GM12873 (cell line): ENCODE data around the gene SV2B.

Source experiments
- TF ChIP-seq, protein P1 (sequence below): IDR thresholded peaks from 2 replicates; pipeline ENCODE4 v1.5.1; 2012; ENCODE audit warnings: low read depth, mild to moderate bottlenecking, moderate library complexity, low read length, control low read depth; ENCODE audit not compliant: insufficient read depth; ENCODE audit errors: missing control alignments

Gene SV2B

DNA sequence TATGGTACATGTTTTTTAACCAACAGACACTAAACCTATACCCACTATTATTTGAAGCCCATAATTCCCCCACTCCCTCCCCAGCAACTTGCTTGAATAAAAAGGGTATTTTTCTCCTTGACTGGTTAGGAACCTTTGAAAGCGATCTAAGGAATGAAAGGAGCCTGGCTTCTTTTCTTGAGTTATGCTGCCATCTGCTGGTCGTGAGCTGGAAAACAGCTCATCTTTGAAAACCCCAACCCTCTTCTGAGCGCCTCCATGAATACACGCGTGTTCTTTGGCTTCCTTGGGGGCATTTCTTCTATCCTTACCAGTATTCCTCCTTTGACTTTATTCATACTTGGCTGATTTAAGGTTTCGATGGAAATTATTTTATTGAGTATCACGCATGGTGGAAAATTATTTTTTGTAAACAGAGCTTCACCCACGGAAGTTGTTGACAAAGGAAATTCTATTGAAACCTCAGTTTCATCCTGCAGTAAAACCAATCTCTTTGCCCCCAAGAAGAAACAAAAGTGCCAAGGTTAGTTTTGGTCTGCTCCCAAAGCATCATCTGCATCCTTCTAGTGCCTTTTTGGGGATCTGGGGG is 171.6 kb downstream of the SV2B start:
- TF ChIP-seq, protein P1, sequence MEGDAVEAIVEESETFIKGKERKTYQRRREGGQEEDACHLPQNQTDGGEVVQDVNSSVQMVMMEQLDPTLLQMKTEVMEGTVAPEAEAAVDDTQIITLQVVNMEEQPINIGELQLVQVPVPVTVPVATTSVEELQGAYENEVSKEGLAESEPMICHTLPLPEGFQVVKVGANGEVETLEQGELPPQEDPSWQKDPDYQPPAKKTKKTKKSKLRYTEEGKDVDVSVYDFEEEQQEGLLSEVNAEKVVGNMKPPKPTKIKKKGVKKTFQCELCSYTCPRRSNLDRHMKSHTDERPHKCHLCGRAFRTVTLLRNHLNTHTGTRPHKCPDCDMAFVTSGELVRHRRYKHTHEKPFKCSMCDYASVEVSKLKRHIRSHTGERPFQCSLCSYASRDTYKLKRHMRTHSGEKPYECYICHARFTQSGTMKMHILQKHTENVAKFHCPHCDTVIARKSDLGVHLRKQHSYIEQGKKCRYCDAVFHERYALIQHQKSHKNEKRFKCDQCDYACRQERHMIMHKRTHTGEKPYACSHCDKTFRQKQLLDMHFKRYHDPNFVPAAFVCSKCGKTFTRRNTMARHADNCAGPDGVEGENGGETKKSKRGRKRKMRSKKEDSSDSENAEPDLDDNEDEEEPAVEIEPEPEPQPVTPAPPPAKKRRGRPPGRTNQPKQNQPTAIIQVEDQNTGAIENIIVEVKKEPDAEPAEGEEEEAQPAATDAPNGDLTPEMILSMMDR = peak; percentile 81

DNA sequence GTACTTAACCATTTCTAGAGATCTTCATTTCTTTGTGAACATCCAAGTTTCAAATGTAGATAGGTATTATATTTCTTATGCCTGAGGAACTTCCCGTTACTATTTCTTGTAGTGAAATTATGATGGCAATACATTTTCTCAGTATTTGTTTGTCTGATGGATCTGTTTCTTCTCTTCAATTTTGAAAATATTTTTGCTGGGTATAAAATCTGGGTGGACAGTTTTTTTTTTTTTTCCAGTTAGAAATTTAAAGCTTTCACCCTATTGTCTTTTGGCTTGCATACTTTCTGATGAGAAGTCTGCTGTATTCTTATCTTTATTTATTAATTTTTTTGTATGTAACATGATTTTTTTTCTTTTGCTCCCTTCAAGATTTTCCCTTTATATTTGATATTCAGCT is 175.8 kb downstream of the SV2B start:
- TF ChIP-seq, protein P1 = no peak

DNA sequence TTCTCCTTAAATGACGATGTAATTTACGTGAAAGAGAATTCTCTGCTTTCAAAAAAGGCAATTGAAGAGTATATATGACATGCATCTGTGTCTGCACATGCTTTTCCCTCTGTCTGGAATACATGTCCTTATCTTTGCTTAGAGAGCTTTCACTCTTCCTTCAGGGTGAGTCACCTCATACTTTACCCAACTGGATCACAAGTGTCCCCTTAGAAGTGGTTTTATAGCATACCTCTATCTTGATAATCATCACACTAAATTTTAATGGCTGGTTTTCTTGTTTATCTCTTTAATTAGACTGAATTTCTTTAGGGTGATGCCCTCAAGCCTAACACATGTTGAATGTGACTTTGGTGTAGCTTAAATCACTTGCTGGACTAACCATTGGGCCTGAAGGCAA is 178.9 kb downstream of the SV2B start:
- TF ChIP-seq, protein P1 = no peak

DNA sequence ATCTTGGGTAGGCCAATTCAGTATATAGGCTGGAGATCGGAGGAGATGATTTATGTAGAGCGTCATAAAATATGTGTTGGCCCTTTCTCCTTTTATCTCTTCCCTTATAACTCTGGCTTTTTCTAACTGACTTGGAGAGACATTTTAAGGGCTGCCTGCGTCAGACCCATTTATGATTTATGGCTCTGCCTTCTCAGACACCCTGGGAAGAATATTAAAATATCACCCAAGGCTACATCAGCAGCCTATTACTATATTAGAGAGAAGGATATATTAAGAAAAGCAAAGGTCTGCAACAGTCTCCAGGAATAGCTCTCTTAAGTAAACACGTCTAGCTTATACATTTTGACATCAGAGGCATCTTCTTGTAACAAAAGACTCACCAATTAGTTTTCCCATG is 179.4 kb downstream of the SV2B start:
- TF ChIP-seq, protein P1 = no peak

DNA sequence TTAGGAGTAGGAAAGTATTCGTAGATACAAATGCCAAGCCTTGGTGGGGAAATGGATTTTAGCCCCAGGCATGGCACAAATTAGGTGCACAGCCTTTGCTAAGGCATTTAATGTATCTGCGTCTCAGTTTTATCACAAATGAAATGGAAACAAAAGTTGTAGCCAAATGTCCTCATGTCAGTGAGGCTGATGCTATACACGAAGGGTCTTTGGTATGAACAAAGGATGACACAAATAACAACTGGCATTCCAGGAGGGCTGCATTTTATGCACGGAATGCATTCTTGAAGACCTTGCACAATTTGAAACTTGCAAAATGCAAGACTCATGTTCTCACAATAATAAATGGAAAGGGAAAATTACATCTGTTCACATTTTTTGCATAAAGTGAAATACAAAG is 181.9 kb downstream of the SV2B start:
- TF ChIP-seq, protein P1 = no peak

DNA sequence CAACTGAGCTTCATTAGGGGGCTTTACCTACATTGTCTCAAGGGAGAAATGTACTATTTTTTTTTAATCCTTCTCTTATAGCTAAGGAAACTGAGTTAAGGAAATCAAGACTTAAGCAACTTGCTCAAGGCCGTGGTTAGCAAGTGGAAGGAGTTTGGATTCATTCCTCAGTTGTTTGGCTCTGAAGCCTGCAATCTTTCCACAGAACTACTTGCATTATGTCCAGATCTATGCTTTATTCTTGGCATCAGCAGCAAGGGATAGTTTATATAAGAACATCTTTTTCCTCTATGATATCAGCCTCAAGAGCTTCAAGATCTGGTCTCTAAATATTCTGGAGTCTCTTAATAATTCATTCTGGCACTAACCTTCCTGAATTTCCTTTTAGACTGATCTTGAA is 182.4 kb downstream of the SV2B start:
- TF ChIP-seq, protein P1 = no peak

DNA sequence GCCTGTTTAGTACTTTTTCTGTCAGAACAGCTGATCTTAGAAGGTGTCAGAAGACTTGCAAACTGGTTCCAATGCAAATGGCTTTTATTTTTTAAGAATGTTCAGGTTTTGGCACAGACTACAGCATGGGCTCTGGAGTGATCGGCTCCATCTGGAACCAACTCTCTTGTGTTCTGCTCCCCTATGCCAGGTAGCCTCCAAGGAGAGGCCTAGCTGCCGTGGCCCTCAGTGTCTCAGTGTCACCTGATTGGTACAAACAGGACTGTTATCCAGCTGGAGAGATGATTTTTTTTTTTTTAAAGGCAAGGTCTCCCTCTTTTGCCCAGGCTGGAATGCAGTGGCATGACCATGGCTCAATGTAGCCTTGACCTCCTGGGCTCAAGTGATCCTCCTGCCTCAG is 183.1 kb downstream of the SV2B start:
- TF ChIP-seq, protein P1 = no peak
